Right ventricle myocardium superior (tissue), 1 donor: Measurements from ENCODE around the gene CFAP57. TPM values are rescaled to one million over a fixed set of nuclear protein-coding genes. Genes with fewer than 3 reads are reported as not detected.
A peak's percentile ranks its signal among the peaks of the same experiment; 100 is the strongest.

Experiments
- ATAC-seq: fragments of 200-7000 bp; cut with Tn5 transposase; one replicate; pipeline ENCODE4 v1.9.1; 2020; ENCODE audit warnings: mild to moderate bottlenecking; ENCODE audit not compliant: poor library complexity
- DNase-seq: peaks from one replicate; pipeline ENCODE4 v3.0.0-alpha.2; 2020
- intact Hi-C: fragments of 100-400 bp; cut with DNase I; formaldehyde crosslinking; loops from one replicate; pipeline ENCODE4 v1.11.2; 2022
- total RNA-seq: library from RNA; stranded (reverse); fragmentation: NEBNext Ultra II Directional; extraction: Animal tissue kit (Norgen Biotek cat#: 25700); gene quantifications from one replicate; pipeline ENCODE4 v1.2.1, GENCODE V29; 2021
- donor health status: DM: no; HTN: yes; CAD: no; lungs with severe emphysema.

CFAP57 gene
- total RNA-seq, 1 donor from 2014 or later, result not detected

- DNase-seq, result no peak
- ATAC-seq, result no peak
- intact Hi-C loops, result no loop called here
These were observed 113.3 kb downstream of the CFAP57 start, which contains the start of gene C1orf210 for GRCh38 chr1:43285269-43285990. Gene C1orf210 (minus strand): TSS chr1:43285581. CDS start chr1:43283270, 2,311 bp downstream.

- ATAC-seq, result no peak
- DNase-seq, result no peak
These were observed 114.0 kb downstream of the CFAP57 start for GRCh38 chr1:43286115-43286514.

GRCh38 chr1:43286533-43286932 lies 114.4 kb downstream of the CFAP57 start:
- no peak for ATAC-seq
- intact Hi-C loops, result no loop called here
- no peak for DNase-seq

More at GRCh38 chr1:43286115-43286514, 114.0 kb downstream of the CFAP57 start:
- intact Hi-C loops, result no loop called here

- no peak for ATAC-seq
- intact Hi-C loops, result no loop called here
- DNase-seq, result no peak
These were observed 116.1 kb downstream of the CFAP57 start for GRCh38 chr1:43288058-43288784.

GRCh38 chr1:43288785-43289706 lies 116.9 kb downstream of the CFAP57 start:
- ATAC-seq, result no peak
- intact Hi-C loops, result no loop called here
- peak; percentile 4 for DNase-seq

- intact Hi-C loops, result no loop called here
- DNase-seq (no peak), ATAC-seq (no peak)
These were observed 120.1 kb downstream of the CFAP57 start for GRCh38 chr1:43292216-43292615.

- DNase-seq (peak; percentile 1), ATAC-seq (no peak)
- intact Hi-C loops, result no loop called here
These were observed 120.5 kb downstream of the CFAP57 start for GRCh38 chr1:43292679-43293078.

- ATAC-seq (no peak), DNase-seq (no peak)
- intact Hi-C loops, result no loop called here
These were observed 121.0 kb downstream of the CFAP57 start for GRCh38 chr1:43293176-43293575.

GRCh38 chr1:43293896-43294760 lies 122.0 kb downstream of the CFAP57 start:
- ATAC-seq (peak; percentile 32), DNase-seq (peak; percentile 30)
- intact Hi-C loops, result no loop called here

- intact Hi-C loops, result no loop called here
- ATAC-seq (no peak), DNase-seq (peak; percentile 25)
These were observed 122.6 kb downstream of the CFAP57 start for GRCh38 chr1:43294761-43295160.

GRCh38 chr1:43296207-43296606 lies 124.1 kb downstream of the CFAP57 start:
- DNase-seq (no peak), ATAC-seq (no peak)
- intact Hi-C loops, result no loop called here

GRCh38 chr1:43298055-43298454 lies 125.9 kb downstream of the CFAP57 start:
- no peak for ATAC-seq
- no peak for DNase-seq
- intact Hi-C loops, result no loop called here

GRCh38 chr1:43299101-43299500 lies 127.0 kb downstream of the CFAP57 start:
- intact Hi-C loops, result no loop called here
- ATAC-seq (no peak), DNase-seq (no peak)

GRCh38 chr1:43300378-43301094 lies 128.4 kb downstream of the CFAP57 start, which contains the start of gene TIE1:
Gene TIE1 (plus strand): TSS chr1:43300982. CDS start chr1:43301072, 90 bp downstream.
- DNase-seq, result peak; percentile 49
- intact Hi-C loops, result no loop called here
- peak; percentile 52 for ATAC-seq

GRCh38 chr1:43302201-43302600 lies 130.1 kb downstream of the CFAP57 start:
- intact Hi-C loops, result loop anchor here (2.0 kb wide), 1 partner anchor 25 kb away; no protein-coding TSS in a partner anchor
- DNase-seq (no peak), ATAC-seq (peak; percentile 31)

- peak; percentile 1 for DNase-seq
These were observed 130.8 kb downstream of the CFAP57 start for GRCh38 chr1:43302721-43303470.

More at GRCh38 chr1:43302721-43303470, 130.8 kb downstream of the CFAP57 start:
- ATAC-seq, result no peak
- intact Hi-C loops, result loop anchor here (2.0 kb wide), 1 partner anchor 24 kb away; no protein-coding TSS in a partner anchor
